BE2C (cell line): ENCODE measurements around the gene AKAP11.

ENCODE experiments used
- DNase-seq: peaks from one replicate; pipeline ENCODE4 v3.0.0-alpha.2; 2020
- H3K27me3 ChIP-seq: fragments of 250-450 bp; sonication (Bioruptor Pico); 2 replicates; pipeline ENCODE4 v1.5.1; 2020; ENCODE audit warnings: mild to moderate bottlenecking
- H3K36me3 ChIP-seq: fragments of 250-450 bp; sonication (Bioruptor Pico); 2 replicates; pipeline ENCODE4 v1.5.1; 2020; ENCODE audit warnings: mild to moderate bottlenecking
- H3K4me1 ChIP-seq: fragments of 250-450 bp; sonication (Bioruptor Pico); 2 replicates; pipeline ENCODE4 v1.5.1; 2020
- H3K4me3 ChIP-seq: 2 replicates; pipeline ENCODE4 v1.5.1; 2011; ENCODE audit warnings: low read depth, low read length
- H3K9me3 ChIP-seq: fragments of 250-450 bp; sonication (Bioruptor Pico); 2 replicates; pipeline ENCODE4 v1.5.1; 2020
- TF ChIP-seq, protein P1 (sequence below): IDR thresholded peaks from 2 replicates; pipeline ENCODE4 v1.5.1; 2012; ENCODE audit warnings: mild to moderate bottlenecking, low read depth, low read length

Gene AKAP11

DNA sequence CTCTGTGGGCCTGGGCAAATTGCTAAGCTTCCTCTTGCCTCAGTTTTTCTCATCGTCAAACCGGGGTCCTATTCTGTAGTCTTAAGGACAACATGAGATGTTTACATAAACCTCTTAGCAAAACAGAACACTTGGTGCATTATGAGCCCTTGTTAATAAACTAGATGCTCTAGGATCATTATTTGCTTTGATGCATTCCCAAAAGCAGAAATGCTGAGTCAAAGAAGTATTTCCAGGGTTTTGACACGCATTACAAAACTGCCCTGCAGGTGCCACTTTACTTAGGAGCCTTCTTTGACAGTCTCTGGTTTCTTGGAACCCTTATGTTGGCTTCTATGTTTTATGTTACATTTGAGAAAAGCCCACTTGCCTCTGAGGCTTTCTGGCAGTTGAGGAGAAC, 12.1 kb downstream of the AKAP11 start:
- DNase-seq = no peak
- H3K4me1 ChIP-seq = peaks cover 8% of the 10 kb centered on the region
- TF ChIP-seq, protein P1, sequence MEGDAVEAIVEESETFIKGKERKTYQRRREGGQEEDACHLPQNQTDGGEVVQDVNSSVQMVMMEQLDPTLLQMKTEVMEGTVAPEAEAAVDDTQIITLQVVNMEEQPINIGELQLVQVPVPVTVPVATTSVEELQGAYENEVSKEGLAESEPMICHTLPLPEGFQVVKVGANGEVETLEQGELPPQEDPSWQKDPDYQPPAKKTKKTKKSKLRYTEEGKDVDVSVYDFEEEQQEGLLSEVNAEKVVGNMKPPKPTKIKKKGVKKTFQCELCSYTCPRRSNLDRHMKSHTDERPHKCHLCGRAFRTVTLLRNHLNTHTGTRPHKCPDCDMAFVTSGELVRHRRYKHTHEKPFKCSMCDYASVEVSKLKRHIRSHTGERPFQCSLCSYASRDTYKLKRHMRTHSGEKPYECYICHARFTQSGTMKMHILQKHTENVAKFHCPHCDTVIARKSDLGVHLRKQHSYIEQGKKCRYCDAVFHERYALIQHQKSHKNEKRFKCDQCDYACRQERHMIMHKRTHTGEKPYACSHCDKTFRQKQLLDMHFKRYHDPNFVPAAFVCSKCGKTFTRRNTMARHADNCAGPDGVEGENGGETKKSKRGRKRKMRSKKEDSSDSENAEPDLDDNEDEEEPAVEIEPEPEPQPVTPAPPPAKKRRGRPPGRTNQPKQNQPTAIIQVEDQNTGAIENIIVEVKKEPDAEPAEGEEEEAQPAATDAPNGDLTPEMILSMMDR = no peak
- peaks cover 14% of the 10 kb centered on the region for H3K36me3 ChIP-seq
- H3K9me3 ChIP-seq = no peaks in the 10 kb centered on the region
- H3K27me3 ChIP-seq = no peaks in the 10 kb centered on the region
- H3K4me3 ChIP-seq = no peak overlapping the region

DNA sequence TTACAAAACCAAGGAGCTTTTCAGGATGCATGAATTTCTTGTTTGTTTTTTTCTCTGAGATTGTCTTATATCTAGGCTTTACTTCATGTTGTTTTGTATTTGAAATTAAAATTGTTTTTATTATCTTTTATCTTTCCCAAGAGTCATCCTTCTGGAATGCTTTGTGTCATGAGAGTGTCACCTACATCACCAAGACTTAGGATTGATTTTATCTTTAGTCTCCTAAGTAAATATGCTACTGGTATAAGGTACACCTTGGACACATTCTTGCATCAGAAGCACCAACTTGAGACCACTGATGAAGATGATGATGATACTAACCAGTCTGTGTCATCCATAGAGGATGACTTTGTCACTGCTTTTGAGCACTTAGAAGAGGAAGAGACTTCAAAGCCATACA, 26.4 kb downstream of the AKAP11 start:
- Histone ChIP-seq H3K4me1 (no peaks in the 10 kb centered on the region), H3K36me3 (peaks cover 62% of the 10 kb centered on the region), H3K4me3 (no peak overlapping the region), H3K27me3 (no peaks in the 10 kb centered on the region), H3K9me3 (no peaks in the 10 kb centered on the region)
- DNase-seq = no peak
- TF ChIP-seq, protein P1 = no peak

DNA sequence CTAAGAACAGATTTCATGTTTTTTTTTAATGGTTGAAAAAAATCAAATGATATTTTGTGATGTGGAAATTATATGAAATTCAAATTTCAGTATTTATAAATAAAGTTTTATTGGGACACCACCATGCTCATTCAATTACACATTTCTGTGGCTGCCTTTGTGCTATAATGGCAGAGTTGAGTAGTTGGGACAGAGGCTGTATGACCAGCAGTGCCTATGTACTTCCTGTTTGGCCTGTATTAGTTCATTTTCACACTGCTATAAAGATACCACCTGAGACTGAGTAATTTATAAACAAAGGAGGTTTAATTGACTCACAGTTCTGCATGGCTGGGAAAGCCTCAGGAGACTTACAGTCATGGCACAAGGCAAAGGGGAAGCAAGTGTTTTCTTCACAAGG, 33.6 kb downstream of the AKAP11 start:
- H3K4me1 ChIP-seq = no peaks in the 10 kb centered on the region
- H3K9me3 ChIP-seq = no peaks in the 10 kb centered on the region
- H3K36me3 ChIP-seq = peaks cover 68% of the 10 kb centered on the region
- no peak for DNase-seq
- H3K27me3 ChIP-seq = no peaks in the 10 kb centered on the region
- TF ChIP-seq, protein P1 = no peak
- H3K4me3 ChIP-seq = no peak overlapping the region

DNA sequence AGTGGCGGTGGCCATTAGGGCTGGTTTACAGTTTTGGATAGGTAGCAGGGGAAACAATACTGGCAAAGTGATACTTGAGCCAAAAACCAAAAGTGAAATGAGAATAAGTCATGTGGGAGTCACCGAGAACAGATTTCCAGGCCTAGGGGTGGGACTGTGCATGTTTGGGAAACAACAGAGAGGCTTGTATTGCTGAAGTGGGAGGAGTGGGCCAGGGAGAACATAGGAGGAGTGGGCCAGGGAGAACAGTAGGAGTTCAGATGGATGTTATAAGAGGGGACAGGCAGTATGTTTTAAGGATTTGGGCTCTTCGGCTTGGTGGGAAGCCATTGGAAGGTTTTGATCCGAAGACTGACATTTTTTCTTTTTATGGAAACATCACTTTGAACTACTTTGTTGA, 35.5 kb downstream of the AKAP11 start:
- no peak for DNase-seq
- H3K9me3 ChIP-seq = no peaks in the 10 kb centered on the region
- H3K27me3 ChIP-seq = no peaks in the 10 kb centered on the region
- H3K4me1 ChIP-seq = no peaks in the 10 kb centered on the region
- peaks cover 52% of the 10 kb centered on the region for H3K36me3 ChIP-seq
- H3K4me3 ChIP-seq = no peak overlapping the region
- TF ChIP-seq, protein P1 = no peak

DNA sequence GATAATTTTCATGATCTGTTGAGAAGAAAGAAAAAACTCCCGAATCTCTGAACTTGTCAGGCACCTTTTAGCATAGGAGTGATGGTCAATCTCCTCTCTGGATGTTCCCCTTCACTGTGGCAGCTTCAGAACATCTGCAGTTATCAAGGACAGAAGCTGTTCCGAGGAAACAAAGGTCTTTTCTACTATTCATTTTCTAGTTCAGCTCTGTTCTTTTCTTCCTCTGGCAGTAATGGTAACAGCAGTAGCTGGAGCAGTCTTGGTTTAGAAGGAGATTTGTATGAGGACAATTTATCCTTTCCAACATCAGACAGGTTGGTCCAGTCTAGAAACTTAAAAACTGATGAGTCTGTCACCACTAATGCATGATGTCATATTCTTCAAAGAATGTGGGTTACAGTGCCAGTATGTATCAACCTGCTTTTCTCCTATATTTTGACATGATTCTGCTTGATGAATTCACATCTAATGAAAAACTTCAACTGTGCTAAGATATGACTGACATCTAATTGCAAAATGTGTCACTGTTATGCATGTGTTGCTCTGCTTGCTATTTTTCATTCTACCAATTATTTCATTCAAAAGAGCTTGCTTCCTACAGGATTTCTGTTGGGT, 41.0 kb downstream of the AKAP11 start:
- H3K36me3 ChIP-seq = peaks cover 38% of the 10 kb centered on the region
- H3K27me3 ChIP-seq = no peaks in the 10 kb centered on the region
- no peak overlapping the region for H3K4me3 ChIP-seq
- DNase-seq = no peak
- H3K9me3 ChIP-seq = no peaks in the 10 kb centered on the region
- TF ChIP-seq, protein P1 = no peak
- no peaks in the 10 kb centered on the region for H3K4me1 ChIP-seq

DNA sequence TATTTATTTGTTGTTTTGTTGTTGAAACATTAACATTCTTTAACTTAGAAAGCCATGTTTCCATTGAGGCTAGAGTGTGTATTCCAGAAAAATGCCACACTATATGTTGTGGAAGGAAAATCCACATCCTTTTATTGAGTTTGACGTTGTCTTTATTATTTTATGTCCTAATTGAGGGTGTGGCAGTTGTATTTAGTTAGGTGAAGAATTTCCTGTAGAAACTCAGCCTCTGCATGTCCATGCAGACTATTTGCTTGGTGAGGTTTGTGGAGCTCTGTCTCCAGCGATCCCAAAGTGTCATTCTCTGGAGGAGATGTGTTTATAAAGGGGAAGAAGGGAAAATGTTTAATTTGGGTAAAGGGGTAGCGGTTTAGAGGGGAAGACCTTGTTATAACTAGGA, 46.6 kb downstream of the AKAP11 start:
- H3K9me3 ChIP-seq = no peaks in the 10 kb centered on the region
- no peak for DNase-seq
- no peak overlapping the region for H3K4me3 ChIP-seq
- H3K27me3 ChIP-seq = no peaks in the 10 kb centered on the region
- H3K36me3 ChIP-seq = peaks cover 19% of the 10 kb centered on the region
- TF ChIP-seq, protein P1 = no peak
- H3K4me1 ChIP-seq = no peaks in the 10 kb centered on the region
